Measurements from ENCODE around the gene AREL1.

DNA sequence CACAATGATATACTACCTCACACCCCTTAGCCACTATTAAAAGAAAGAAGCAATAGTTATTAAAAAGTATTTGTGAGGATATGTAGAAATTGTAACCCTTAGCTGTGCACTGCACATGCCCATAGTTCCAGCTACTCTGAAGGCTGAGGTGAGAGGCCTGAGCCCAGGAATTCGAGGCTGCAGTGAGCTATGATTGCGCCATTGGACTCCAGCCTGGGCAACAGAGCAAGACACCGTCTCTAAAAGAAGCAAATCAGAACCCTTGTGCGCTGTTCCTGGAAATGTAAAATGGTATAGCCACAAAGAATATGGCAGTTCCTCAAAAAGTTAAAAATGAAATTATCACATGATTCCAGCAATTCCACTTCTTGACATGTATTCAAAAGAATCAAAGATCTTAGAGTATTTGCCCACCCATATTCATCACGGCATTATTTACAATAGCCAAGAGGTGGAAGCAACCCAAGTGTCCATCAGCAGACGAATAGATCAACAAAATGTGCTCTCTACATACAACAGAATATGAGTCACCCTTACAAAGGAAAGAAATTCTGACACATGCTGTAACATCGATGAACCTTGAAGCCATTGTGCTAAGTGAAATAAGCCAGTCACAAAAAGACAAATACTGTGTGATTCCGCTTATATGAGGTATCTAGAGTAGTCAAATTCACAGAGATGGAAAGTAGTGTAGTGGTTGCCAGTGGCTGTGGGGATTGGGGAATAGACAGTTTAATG, 26.6 kb upstream of the AREL1 start:
- TF ChIP-seq, protein P1, sequence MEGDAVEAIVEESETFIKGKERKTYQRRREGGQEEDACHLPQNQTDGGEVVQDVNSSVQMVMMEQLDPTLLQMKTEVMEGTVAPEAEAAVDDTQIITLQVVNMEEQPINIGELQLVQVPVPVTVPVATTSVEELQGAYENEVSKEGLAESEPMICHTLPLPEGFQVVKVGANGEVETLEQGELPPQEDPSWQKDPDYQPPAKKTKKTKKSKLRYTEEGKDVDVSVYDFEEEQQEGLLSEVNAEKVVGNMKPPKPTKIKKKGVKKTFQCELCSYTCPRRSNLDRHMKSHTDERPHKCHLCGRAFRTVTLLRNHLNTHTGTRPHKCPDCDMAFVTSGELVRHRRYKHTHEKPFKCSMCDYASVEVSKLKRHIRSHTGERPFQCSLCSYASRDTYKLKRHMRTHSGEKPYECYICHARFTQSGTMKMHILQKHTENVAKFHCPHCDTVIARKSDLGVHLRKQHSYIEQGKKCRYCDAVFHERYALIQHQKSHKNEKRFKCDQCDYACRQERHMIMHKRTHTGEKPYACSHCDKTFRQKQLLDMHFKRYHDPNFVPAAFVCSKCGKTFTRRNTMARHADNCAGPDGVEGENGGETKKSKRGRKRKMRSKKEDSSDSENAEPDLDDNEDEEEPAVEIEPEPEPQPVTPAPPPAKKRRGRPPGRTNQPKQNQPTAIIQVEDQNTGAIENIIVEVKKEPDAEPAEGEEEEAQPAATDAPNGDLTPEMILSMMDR (conservative IDR thresholded peaks at IDR 0.05): no peak
- TF ChIP-seq EZH2 (IDR thresholded peaks at IDR 0.05; ENCODE audit: low read depth): no peak

All from PC-9 (cell line).